K562 (cell line): Measurements from ENCODE around the gene FAM107B. TPM values are rescaled to one million over a fixed set of nuclear protein-coding genes. Genes with fewer than 3 reads are reported as not detected.

Source experiments
- ATAC-seq: fragments of 200-7000 bp; cut with Tn5 transposase; 3 replicates; pipeline ENCODE4 v1.9.1; 2020; ENCODE audit warnings: moderate library complexity
- BruUV-seq: library from RNA; stranded (reverse); fragments of 400-500 nt; replicated peaks from 2 replicates; lab custom pipeline; 2021; lab: Mats Ljungman, UMichigan
- CTCF ChIA-PET: fragments of 300-600 bp; formaldehyde crosslinking; extraction: SDS; loops from one replicate; lab custom pipeline; 2021; ENCODE audit warnings: low intra/inter-chr PET ratio; lab: Yijun Ruan, JAX
- POLR2A ChIA-PET: fragments of 300-600, 350-650 bp; sonication (Branson Sonifier 250); formaldehyde crosslinking; extraction: SDS; loops from one replicate; lab custom pipeline; 2021; ENCODE audit warnings: antibody characterized with exemption, inconsistent platforms; lab: Yijun Ruan, JAX
- DNase-seq, 4 experiments: peaks; one replicate each; pipeline versions ENCODE4 v3.0.0 to v3.0.0-alpha.2; 2011 to 2018; ENCODE audit warnings: low spot score in 3 of 4, mixed read lengths in 3 of 4; ENCODE audit errors: extremely low read depth in 1 of 4
- FAIRE-seq: peaks from 2 replicates; lab custom pipeline; 2011; peaks lifted over from hg19 to GRCh38; lab: Jason Lieb, UNC
- H2AFZ ChIP-seq: 2 replicates; pipeline ENCODE4 v1.6.0; 2011; ENCODE audit warnings: low read depth, low read length, control low read depth, inconsistent platforms
- H3K27ac ChIP-seq: fragments of 200-600 bp; 3 replicates; pipeline ENCODE4 v1.8.0; 2011; ENCODE audit warnings: low read depth, mild to moderate bottlenecking, control low read depth, inconsistent platforms, low read length, moderate library complexity, mixed read lengths; ENCODE audit errors: extremely low read depth
- H3K27me3 ChIP-seq, 2 experiments: fragments of 300-600 bp in 1 of 2; 2 replicates in 1 of 2; 3 replicates in 1 of 2; pipeline versions ENCODE4 v1.6.0 to v1.8.0; 2011; ENCODE audit warnings: inconsistent platforms in 2 of 2, low read length in 2 of 2, mild to moderate bottlenecking in 1 of 2, mixed read lengths in 1 of 2, moderate library complexity in 1 of 2; ENCODE audit not compliant: control insufficient read depth in 2 of 2, insufficient read depth in 2 of 2
- H3K36me3 ChIP-seq: fragments of 300-600 bp; 3 replicates; pipeline ENCODE4 v1.8.0; 2011; ENCODE audit warnings: mild to moderate bottlenecking, low read length, inconsistent platforms; ENCODE audit not compliant: control insufficient read depth, insufficient read depth
- H3K4me1 ChIP-seq, 2 experiments: fragments of 200-600 bp in 1 of 2; replicated peaks in 1 of 2; 2 replicates in 1 of 2; 3 replicates in 1 of 2; pipeline versions ENCODE4 v1.5.1 to v1.8.0; 2011; ENCODE audit warnings: inconsistent platforms in 2 of 2, low read length in 2 of 2, mild to moderate bottlenecking in 1 of 2, mixed read lengths in 1 of 2, moderate library complexity in 1 of 2; ENCODE audit not compliant: control insufficient read depth in 2 of 2, insufficient read depth in 2 of 2
- H3K4me2 ChIP-seq: 2 replicates; pipeline ENCODE4 v1.6.1; 2011; ENCODE audit warnings: low read length, control low read depth, inconsistent platforms, mixed read lengths; ENCODE audit not compliant: insufficient read depth
- H3K4me3 ChIP-seq: fragments of 200-600 bp; sonication (generic), shearing (Covaris generic); 2 replicates; pipeline ENCODE4 v1.5.1; 2016; ENCODE audit warnings: control low read depth, inconsistent platforms
- H3K79me2 ChIP-seq: fragments of 200-600 bp; 3 replicates; pipeline ENCODE4 v1.8.0; 2011; ENCODE audit warnings: low read length, inconsistent platforms; ENCODE audit not compliant: control insufficient read depth, insufficient read depth
- H3K9ac ChIP-seq, 2 experiments: 2 replicates each; pipeline versions ENCODE4 v1.6.0 to v1.6.1; 2011; ENCODE audit warnings: low read depth in 2 of 2, low read length in 2 of 2, control low read depth in 1 of 2, inconsistent platforms in 1 of 2, mild to moderate bottlenecking in 1 of 2, mixed read lengths in 1 of 2; ENCODE audit not compliant: insufficient read depth in 1 of 2
- H3K9me1 ChIP-seq: one replicate; pipeline ENCODE4 v1.6.0; 2011; ENCODE audit warnings: inconsistent platforms, mild to moderate bottlenecking, low read length, moderate library complexity; ENCODE audit not compliant: control insufficient read depth, insufficient read depth
- H3K9me3 ChIP-seq: replicated peaks from 2 replicates; pipeline ENCODE4 v1.5.1; 2011; ENCODE audit warnings: low read depth, low read length, inconsistent platforms; ENCODE audit not compliant: control insufficient read depth, insufficient read depth
- H4K20me1 ChIP-seq: replicated peaks from 2 replicates; pipeline ENCODE4 v1.6.1; 2011; ENCODE audit warnings: low read length, inconsistent platforms, mixed read lengths; ENCODE audit not compliant: control insufficient read depth, insufficient read depth
- CHD4 ChIP-seq: fragments of 200-600 bp; sonication (generic); IDR thresholded peaks from 3 replicates; pipeline ENCODE4 v1.6.1; 2012; ENCODE audit warnings: low read depth, mild to moderate bottlenecking, mixed read lengths, low read length, inconsistent platforms; ENCODE audit not compliant: insufficient read depth, insufficient replicate concordance, poor library complexity, severe bottlenecking
- EGR1 ChIP-seq: fragments of 450-650 bp; conservative IDR thresholded peaks from 2 replicates; pipeline ENCODE4 v1.6.1; 2017; ENCODE audit warnings: mild to moderate bottlenecking
- KHSRP ChIP-seq: fragments of 450-650 bp; IDR thresholded peaks from 2 replicates; pipeline ENCODE4 v1.6.1; 2017
- NR2C2 ChIP-seq, 2 experiments: fragments of 200-800 bp in 1 of 2; sonication (Bioruptor generic) in 1 of 2; sonication (generic) in 1 of 2; formaldehyde crosslinking in 1 of 2; IDR thresholded peaks; 2 replicates each; pipeline versions ENCODE4 v1.6.1 to v1.8.0; 2016 to 2022; ENCODE audit warnings: mild to moderate bottlenecking in 1 of 2, missing compliant biosample characterization in 1 of 2, missing genetic modification characterization in 1 of 2, missing genetic modification reagents in 1 of 2
- ZNF395 ChIP-seq: fragments of 200-800 bp; sonication (Bioruptor generic); IDR thresholded peaks from 2 replicates; pipeline ENCODE4 v1.6.1; 2017; ENCODE audit warnings: missing genetic modification characterization, missing compliant biosample characterization
- ZNF655 ChIP-seq: fragments of 250-450 bp; sonication (Bioruptor Pico); IDR thresholded peaks from 2 replicates; pipeline ENCODE4 v1.5.0; 2021
- ZNF699 ChIP-seq: fragments of 250-450 bp; sonication (Bioruptor Pico); IDR thresholded peaks from 2 replicates; pipeline ENCODE4 v1.8.0; 2021; ENCODE audit warnings: mild to moderate bottlenecking, moderate library complexity; ENCODE audit not compliant: insufficient replicate concordance
- WGBS: fragments of 100-300 bp; shearing (Covaris generic); methylation state at CpG from one replicate; pipeline ENCODE4 v1.1.6; 2016; ENCODE audit warnings: low coverage, mixed read lengths; ENCODE audit not compliant: insufficient coverage; ENCODE audit errors: missing lambda C conversion rate; 5-methylcytosine and 5-hydroxymethylcytosine counted together
- in situ Hi-C: fragments of 300-500 bp; cut with MboI; formaldehyde crosslinking; loops from 4 replicates; pipeline ENCODE4 v1.15.0; 2018; ENCODE audit warnings: inconsistent platforms, mixed read lengths
- intact Hi-C: fragments of 100-400 bp; cut with micrococcal nuclease; formaldehyde crosslinking; loops from 2 replicates; pipeline ENCODE4 v1.14.2; 2022
- polyA plus RNA-seq, 8 experiments: library from polyadenylated mRNA; depleted of rRNA in 4 of 8; stranded (reverse) in 5 of 8; unstranded in 3 of 8; fragments of >200 nt; fragmentation: Nextera tagmentation in 2 of 8; fragmentation: Illumina TruSeq in 1 of 8; extraction: Ambion mirVana in 2 of 8; extraction: Trizol in 1 of 8; gene quantifications; 2 replicates each; pipeline versions ENCODE4 v1.2.1 to v1.2.3, GENCODE V29; 2011 to 2014; ENCODE audit warnings: inconsistent platforms in 1 of 8, missing spikeins in 1 of 8
- total RNA-seq, 7 experiments: library from RNA; depleted of rRNA in 6 of 7; stranded (reverse); fragments of >200 nt in 6 of 7; fragmentation: Illumina TruSeq in 2 of 7; extraction: Trizol in 2 of 7; gene quantifications; 2 replicates each; pipeline versions ENCODE4 v1.2.1 to v1.2.3, GENCODE V29; 2011 to 2021; ENCODE audit warnings: low replicate concordance in 1 of 7

Gene FAM107B
- total and polyA plus RNA-seq, 9 of the 15 experiments (the other 6 are each of a cell fraction or from before 2014, with no cell fraction given), result 0.40 to 2.8 (median 1.4) TPM

DNA sequence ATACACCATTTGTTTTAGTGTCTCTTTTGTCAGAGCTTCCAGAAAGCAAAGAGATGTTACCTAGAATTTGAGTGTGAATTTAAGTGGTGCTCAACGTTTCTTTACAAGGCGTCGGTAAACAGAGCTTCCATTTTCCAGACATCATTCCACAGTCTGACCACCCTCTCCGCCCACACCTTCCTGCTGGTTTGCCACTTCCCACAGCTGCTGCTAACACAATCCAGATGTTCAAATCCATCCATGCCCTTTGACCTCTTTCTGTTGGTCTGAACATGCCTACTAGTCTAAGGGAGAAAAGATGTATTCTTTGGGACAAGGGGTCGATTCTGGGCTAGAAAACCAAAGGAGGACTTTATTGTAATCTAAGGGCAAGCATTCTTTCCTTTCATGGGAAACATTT lies 86.1 kb downstream of the FAM107B start:
- H2AFZ ChIP-seq, result no peak overlapping the region
- H3K9ac ChIP-seq, result no peak overlapping the region
- H3K9me1 ChIP-seq, result no peaks in the 10 kb centered on the region
- H3K27ac ChIP-seq, result no peak overlapping the region
- in situ Hi-C loops, result no loop called here
- no peaks in the 10 kb centered on the region for H4K20me1 ChIP-seq
- no peaks in the 10 kb centered on the region for H3K36me3 ChIP-seq
- no peaks in the 10 kb centered on the region for H3K79me2 ChIP-seq
- TF ChIP-seq CHD4 (no peak), KHSRP (no peak), NR2C2 (CRISPR knock-in tag; IDR thresholded peaks at IDR 0.05) (no peak), NR2C2 (tag; IDR thresholded peaks at IDR 0.05) (0 out of 2 replicates have a peak, but pooled peaks have one; percentile 25), EGR1 (peak; percentile 16; the same call in 1 of the 2 replicates), ZNF655 (no peak), ZNF699 (CRISPR knock-in tag) (no peak), ZNF395 (no peak)
- intact Hi-C loops, result no loop called here
- H3K27me3 ChIP-seq, result peaks cover 13 to 17% of the 10 kb centered on the region in 2 experiments; a peak in 3 of 5 replicates
- whole genome bisulfite sequencing, result 5% methylated on average over 5 of the region's 5 CpGs
- FAIRE-seq, result no peak
- H3K4me2 ChIP-seq, result no peak overlapping the region
- DNase-seq, result no peak
- ChIA-PET CTCF (no interaction called here), POLR2A (no interaction called here)
- no peaks in the 10 kb centered on the region; a peak in 1 of 5 replicates for H3K4me1 ChIP-seq
- no peak for ATAC-seq
- no peak overlapping the region for H3K4me3 ChIP-seq
- no peaks in the 10 kb centered on the region for H3K9me3 ChIP-seq
- no TSS peak for BruUV-seq
